ENCODE data around the gene TMCO2. TPM values are rescaled to one million over a fixed set of nuclear protein-coding genes. Genes with fewer than 3 reads are reported as not detected.

Gene TMCO2
- total RNA-seq, 2 donors from 2014 or later, result not detected

- Mint-ChIP-seq H3K36me3 (ENCODE audit: low read depth) (peaks cover 53% of the 10 kb centered on the region), H3K27me3 (ENCODE audit: insufficient read depth) (no peaks in the 10 kb centered on the region), H3K27ac (no peak overlapping the region), H3K9me3 (no peaks in the 10 kb centered on the region), H3K4me3 (no peak overlapping the region), H3K4me1 (no peaks in the 10 kb centered on the region)
- H3K36me3 ChIP-seq (ENCODE audit: control insufficient read depth, insufficient read depth, low read length), result peaks cover 82% of the 10 kb centered on the region
- H3K4me3 ChIP-seq (ENCODE audit: low read length), result no peak overlapping the region
- no peak for TF ChIP-seq CTCF (conservative IDR thresholded peaks at IDR 0.05)
- H3K27ac ChIP-seq (ENCODE audit: low read depth, low read length), result no peak overlapping the region
- no peaks in the 10 kb centered on the region for H3K4me1 ChIP-seq (ENCODE audit: control insufficient read depth, insufficient read depth, low read length)
- no peak for DNase-seq
- H3K9me3 ChIP-seq (ENCODE audit: control insufficient read depth, low read length), result no peaks in the 10 kb centered on the region
- H3K27me3 ChIP-seq (ENCODE audit: control insufficient read depth, insufficient read depth, low read length, poor library complexity, severe bottlenecking), result no peaks in the 10 kb centered on the region
- 93 to 94% methylated on average over 3 to 6 of the region's 6 CpGs for WGBS, 2 experiments (ENCODE audit: insufficient coverage in 1 of 2, insufficient read length in 1 of 2)
- H3K9ac ChIP-seq (ENCODE audit: extremely low read depth, low read length, poor library complexity, severe bottlenecking), result no peak overlapping the region
Observed at GRCh38 chr1:40266786-40267535, 19.2 kb downstream of the TMCO2 start.

GRCh38 chr1:40267767-40268187 is 20.0 kb downstream of the TMCO2 start:
- TF ChIP-seq CTCF (conservative IDR thresholded peaks at IDR 0.05), result no peak
- H3K4me3 ChIP-seq (ENCODE audit: low read length), result no peak overlapping the region
- H3K4me1 Mint-ChIP-seq, result no peaks in the 10 kb centered on the region
- DNase-seq, result no peak
- H3K9me3 Mint-ChIP-seq, result no peaks in the 10 kb centered on the region
- peaks cover 83% of the 10 kb centered on the region for H3K36me3 ChIP-seq (ENCODE audit: control insufficient read depth, insufficient read depth, low read length)
- H3K4me1 ChIP-seq (ENCODE audit: control insufficient read depth, insufficient read depth, low read length), result no peaks in the 10 kb centered on the region
- no peak overlapping the region for H3K27ac ChIP-seq (ENCODE audit: low read depth, low read length)
- 93% methylated on average over 2 of the region's 2 CpGs; no CpG with 5 or more reads in 1 of the 2 experiments for WGBS, 2 experiments (ENCODE audit: insufficient coverage in 1 of 2, insufficient read length in 1 of 2)
- no peak overlapping the region for H3K27ac Mint-ChIP-seq
- H3K27me3 ChIP-seq (ENCODE audit: control insufficient read depth, insufficient read depth, low read length, poor library complexity, severe bottlenecking), result no peaks in the 10 kb centered on the region
- H3K27me3 Mint-ChIP-seq (ENCODE audit: insufficient read depth), result no peaks in the 10 kb centered on the region
- no peak overlapping the region for H3K9ac ChIP-seq (ENCODE audit: extremely low read depth, low read length, poor library complexity, severe bottlenecking)
- H3K36me3 Mint-ChIP-seq (ENCODE audit: low read depth), result peaks cover 54% of the 10 kb centered on the region
- no peaks in the 10 kb centered on the region for H3K9me3 ChIP-seq (ENCODE audit: control insufficient read depth, low read length)
- no peak overlapping the region for H3K4me3 Mint-ChIP-seq

GRCh38 chr1:40268211-40268610 is 20.5 kb downstream of the TMCO2 start:
- no peaks in the 10 kb centered on the region for H3K4me1 Mint-ChIP-seq
- no peaks in the 10 kb centered on the region for H3K27me3 Mint-ChIP-seq (ENCODE audit: insufficient read depth)
- H3K36me3 Mint-ChIP-seq (ENCODE audit: low read depth), result peaks cover 55% of the 10 kb centered on the region
- no peak overlapping the region for H3K4me3 Mint-ChIP-seq
- no peaks in the 10 kb centered on the region for H3K27me3 ChIP-seq (ENCODE audit: control insufficient read depth, insufficient read depth, low read length, poor library complexity, severe bottlenecking)
- H3K36me3 ChIP-seq (ENCODE audit: control insufficient read depth, insufficient read depth, low read length), result peaks cover 81% of the 10 kb centered on the region
- no peak overlapping the region for H3K9ac ChIP-seq (ENCODE audit: extremely low read depth, low read length, poor library complexity, severe bottlenecking)
- no peaks in the 10 kb centered on the region for H3K4me1 ChIP-seq (ENCODE audit: control insufficient read depth, insufficient read depth, low read length)
- no peak overlapping the region for H3K27ac ChIP-seq (ENCODE audit: low read depth, low read length)
- H3K9me3 Mint-ChIP-seq, result no peaks in the 10 kb centered on the region
- no peaks in the 10 kb centered on the region for H3K9me3 ChIP-seq (ENCODE audit: control insufficient read depth, low read length)
- no peak for TF ChIP-seq CTCF (conservative IDR thresholded peaks at IDR 0.05)
- no peak overlapping the region for H3K27ac Mint-ChIP-seq
- no peak overlapping the region for H3K4me3 ChIP-seq (ENCODE audit: low read length)
- DNase-seq, result no peak

Measured in endodermal cell (in vitro differentiated cells).